HepG2 (cell line): Measurements from ENCODE around the gene TRMT1. TPM values are rescaled to one million over a fixed set of nuclear protein-coding genes. Genes with fewer than 3 reads are reported as not detected.

Experiments
- BATF2 ChIP-seq: sonication (generic); formaldehyde crosslinking; IDR thresholded peaks from 2 replicates; pipeline ENCODE4 v1.8.0; 2022; ENCODE audit warnings: mild to moderate bottlenecking, missing genetic modification reagents, moderate library complexity
- CBFB ChIP-seq: sonication (generic); formaldehyde crosslinking; IDR thresholded peaks from 2 replicates; pipeline ENCODE4 v1.4.0; 2020; ENCODE audit warnings: missing genetic modification reagents
- CENPX ChIP-seq: sonication (generic); formaldehyde crosslinking; IDR thresholded peaks from 2 replicates; pipeline ENCODE4 v1.9.0; 2021; ENCODE audit warnings: mild to moderate bottlenecking, missing genetic modification reagents, moderate library complexity
- HNF4G ChIP-seq, 2 experiments: sonication (generic) in 1 of 2; formaldehyde crosslinking in 1 of 2; IDR thresholded peaks; 2 replicates each; pipeline versions ENCODE4 v1.4.0 to v1.6.1; 2011 to 2020; ENCODE audit warnings: borderline replicate concordance in 2 of 2, low read depth in 2 of 2, mild to moderate bottlenecking in 2 of 2, low read length in 1 of 2, missing genetic modification reagents in 1 of 2, moderate library complexity in 1 of 2
- HOXA5 ChIP-seq: sonication (generic); formaldehyde crosslinking; IDR thresholded peaks from 2 replicates; pipeline ENCODE4 v1.4.0; 2020; ENCODE audit warnings: missing genetic modification reagents
- JDP2 ChIP-seq: sonication (generic); formaldehyde crosslinking; IDR thresholded peaks from 2 replicates; pipeline ENCODE4 v1.8.1; 2022; ENCODE audit warnings: missing genetic modification reagents, borderline replicate concordance
- MIER2 ChIP-seq: IDR thresholded peaks from 2 replicates; pipeline ENCODE4 v1.6.1; 2016; ENCODE audit warnings: missing biosample characterization, missing genetic modification reagents
- NFAT5 ChIP-seq: sonication (generic); formaldehyde crosslinking; IDR thresholded peaks from 2 replicates; pipeline ENCODE4 v1.4.0; 2020; ENCODE audit warnings: missing genetic modification reagents
- NPAS2 ChIP-seq: sonication (generic); formaldehyde crosslinking; IDR thresholded peaks from 2 replicates; pipeline ENCODE4 v1.8.0; 2022; ENCODE audit warnings: mild to moderate bottlenecking, missing genetic modification reagents, borderline replicate concordance
- ZMAT3 ChIP-seq: sonication (generic); formaldehyde crosslinking; conservative IDR thresholded peaks from 2 replicates; pipeline ENCODE4 v1.7.0; 2021; ENCODE audit warnings: missing genetic modification reagents
- ZMAT5 ChIP-seq: sonication (generic); formaldehyde crosslinking; IDR thresholded peaks from 2 replicates; pipeline ENCODE4 v1.5.0; 2020; ENCODE audit warnings: mild to moderate bottlenecking, low read depth, missing genetic modification reagents, borderline replicate concordance
- polyA plus RNA-seq, 8 experiments: library from polyadenylated mRNA; depleted of rRNA in 3 of 8; stranded (reverse) in 7 of 8; unstranded in 1 of 8; fragments of >200 nt; fragmentation: Illumina TruSeq in 4 of 8; extraction: Trizol in 4 of 8; gene quantifications; 2 replicates each; pipeline versions ENCODE4 v1.2.1 to v1.2.3, GENCODE V29; 2011 to 2016; ENCODE audit warnings: low read depth in 4 of 8, missing spikeins in 1 of 8, mixed read lengths in 1 of 8; ENCODE audit not compliant: insufficient read depth in 1 of 8
- total RNA-seq, 5 experiments: library from RNA; depleted of rRNA; stranded (reverse); fragments of >200 nt; fragmentation: Illumina TruSeq; extraction: Trizol; gene quantifications; 2 replicates each; pipeline ENCODE4 v1.2.3, GENCODE V29; 2016; ENCODE audit warnings: low read depth in 1 of 5
- TF ChIP-seq, protein P1 (sequence below): sonication (generic); formaldehyde crosslinking; IDR thresholded peaks from 2 replicates; pipeline ENCODE4 v1.4.0; 2020; ENCODE audit warnings: missing genetic modification reagents, mild to moderate bottlenecking, borderline replicate concordance
- TF ChIP-seq, protein P2 (sequence below): sonication (generic); formaldehyde crosslinking; IDR thresholded peaks from 2 replicates; pipeline ENCODE4 v1.5.1; 2020; ENCODE audit warnings: missing genetic modification reagents, mild to moderate bottlenecking, borderline replicate concordance
- TF ChIP-seq, protein P3 (sequence below): sonication (generic); formaldehyde crosslinking; IDR thresholded peaks from 2 replicates; pipeline ENCODE4 v1.5.1; 2020; ENCODE audit warnings: missing genetic modification reagents, mild to moderate bottlenecking, borderline replicate concordance
- TF ChIP-seq, protein P4 (sequence below): sonication (generic); formaldehyde crosslinking; IDR thresholded peaks from 2 replicates; pipeline ENCODE4 v1.4.0; 2020; ENCODE audit warnings: missing genetic modification reagents, borderline replicate concordance

The TRMT1 gene
- total and polyA plus RNA-seq, 2 of the 13 experiments (the other 11 are each of a cell fraction or from before 2014, with no cell fraction given) = 35.5 to 44.1 TPM

GRCh38 chr19:13116282-13117175 is at the start of gene TRMT1 (continued):
- TF ChIP-seq JDP2 (CRISPR knock-in tag) (no peak), HOXA5 (0 out of 2 replicates have a peak, but pooled peaks have one; percentile 44), HNF4G (IDR thresholded peaks at IDR 0.05; ENCODE audit: borderline replicate concordance, low read depth, low read length) (no peak; the same call in 1 of the 2 replicates), HNF4G (CRISPR knock-in tag; IDR thresholded peaks at IDR 0.05; ENCODE audit: borderline replicate concordance, low read depth) (peak; percentile 35; the same call in 1 of the 2 replicates), CENPX (CRISPR knock-in tag) (no peak), ZMAT3 (CRISPR knock-in tag) (no peak), NFAT5 (CRISPR knock-in tag) (no peak), NPAS2 (CRISPR knock-in tag) (no peak), BATF2 (no peak), MIER2 (CRISPR knock-in tag) (no peak), ZMAT5 (CRISPR knock-in tag) (no peak), CBFB (CRISPR knock-in tag) (peak; percentile 80)
- TF ChIP-seq, protein P1, sequence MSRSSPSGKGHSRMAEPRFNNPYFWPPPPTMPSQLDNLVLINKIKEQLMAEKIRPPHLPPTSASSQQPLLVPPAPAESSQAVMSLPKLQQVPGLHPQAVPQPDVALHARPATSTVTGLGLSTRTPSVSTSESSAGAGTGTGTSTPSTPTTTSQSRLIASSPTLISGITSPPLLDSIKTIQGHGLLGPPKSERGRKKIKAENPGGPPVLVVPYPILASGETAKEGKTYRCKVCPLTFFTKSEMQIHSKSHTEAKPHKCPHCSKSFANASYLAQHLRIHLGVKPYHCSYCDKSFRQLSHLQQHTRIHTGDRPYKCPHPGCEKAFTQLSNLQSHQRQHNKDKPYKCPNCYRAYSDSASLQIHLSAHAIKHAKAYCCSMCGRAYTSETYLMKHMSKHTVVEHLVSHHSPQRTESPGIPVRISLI = peak; percentile 13; the same call in 1 of the 2 replicates
- TF ChIP-seq, protein P2, sequence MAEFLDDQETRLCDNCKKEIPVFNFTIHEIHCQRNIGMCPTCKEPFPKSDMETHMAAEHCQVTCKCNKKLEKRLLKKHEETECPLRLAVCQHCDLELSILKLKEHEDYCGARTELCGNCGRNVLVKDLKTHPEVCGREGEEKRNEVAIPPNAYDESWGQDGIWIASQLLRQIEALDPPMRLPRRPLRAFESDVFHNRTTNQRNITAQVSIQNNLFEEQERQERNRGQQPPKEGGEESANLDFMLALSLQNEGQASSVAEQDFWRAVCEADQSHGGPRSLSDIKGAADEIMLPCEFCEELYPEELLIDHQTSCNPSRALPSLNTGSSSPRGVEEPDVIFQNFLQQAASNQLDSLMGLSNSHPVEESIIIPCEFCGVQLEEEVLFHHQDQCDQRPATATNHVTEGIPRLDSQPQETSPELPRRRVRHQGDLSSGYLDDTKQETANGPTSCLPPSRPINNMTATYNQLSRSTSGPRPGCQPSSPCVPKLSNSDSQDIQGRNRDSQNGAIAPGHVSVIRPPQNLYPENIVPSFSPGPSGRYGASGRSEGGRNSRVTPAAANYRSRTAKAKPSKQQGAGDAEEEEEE (CRISPR knock-in tag) = no peak
- TF ChIP-seq, protein P3, sequence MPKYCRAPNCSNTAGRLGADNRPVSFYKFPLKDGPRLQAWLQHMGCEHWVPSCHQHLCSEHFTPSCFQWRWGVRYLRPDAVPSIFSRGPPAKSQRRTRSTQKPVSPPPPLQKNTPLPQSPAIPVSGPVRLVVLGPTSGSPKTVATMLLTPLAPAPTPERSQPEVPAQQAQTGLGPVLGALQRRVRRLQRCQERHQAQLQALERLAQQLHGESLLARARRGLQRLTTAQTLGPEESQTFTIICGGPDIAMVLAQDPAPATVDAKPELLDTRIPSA = no peak
- TF ChIP-seq, protein P4, sequence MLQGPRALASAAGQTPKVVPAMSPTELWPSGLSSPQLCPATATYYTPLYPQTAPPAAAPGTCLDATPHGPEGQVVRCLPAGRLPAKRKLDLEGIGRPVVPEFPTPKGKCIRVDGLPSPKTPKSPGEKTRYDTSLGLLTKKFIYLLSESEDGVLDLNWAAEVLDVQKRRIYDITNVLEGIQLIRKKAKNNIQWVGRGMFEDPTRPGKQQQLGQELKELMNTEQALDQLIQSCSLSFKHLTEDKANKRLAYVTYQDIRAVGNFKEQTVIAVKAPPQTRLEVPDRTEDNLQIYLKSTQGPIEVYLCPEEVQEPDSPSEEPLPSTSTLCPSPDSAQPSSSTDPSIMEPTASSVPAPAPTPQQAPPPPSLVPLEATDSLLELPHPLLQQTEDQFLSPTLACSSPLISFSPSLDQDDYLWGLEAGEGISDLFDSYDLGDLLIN (CRISPR knock-in tag) = no peak
